DMS79 treated with DMSO at 0.1 percent for 48 hours (cell line): ENCODE results near the gene ACAP3.

Experiments used
- DNase-seq: peaks from one replicate; lab custom pipeline; 2025; lab: John Stamatoyannopoulos, UW

The ACAP3 gene

DNA sequence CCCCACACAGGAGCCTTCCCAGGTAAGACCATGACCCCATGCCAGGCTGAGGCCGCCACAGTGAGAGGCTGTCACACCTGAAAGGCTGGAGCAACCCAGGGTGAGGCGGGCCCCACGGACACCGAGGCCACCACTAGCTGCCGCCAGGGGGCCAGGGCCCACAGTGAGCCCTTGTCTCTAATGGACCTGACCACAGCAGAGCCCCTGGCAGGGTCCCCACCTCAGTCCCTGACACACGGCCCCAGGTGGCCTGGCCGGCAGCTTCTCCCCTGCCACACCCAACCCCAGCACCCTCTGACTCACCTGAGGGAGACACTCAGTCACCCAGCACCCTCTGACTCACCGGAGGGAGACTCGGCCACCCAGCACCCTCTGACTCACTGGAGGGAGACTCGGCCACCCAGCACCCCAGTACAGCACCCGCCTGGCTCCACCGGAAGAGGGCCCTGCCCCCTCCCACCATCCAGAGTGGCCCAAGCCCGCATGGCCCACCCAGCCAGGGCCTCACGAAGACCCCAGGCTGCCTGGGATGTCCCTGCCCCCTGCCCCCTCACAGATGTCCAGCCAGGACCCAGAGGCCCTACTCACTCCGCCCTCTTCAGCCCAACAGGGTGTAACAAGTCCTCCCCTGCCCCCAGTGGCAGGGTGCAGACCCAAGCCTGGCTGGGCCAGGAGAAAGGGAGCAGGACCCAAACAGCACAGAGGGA is 37.1 kb upstream of the ACAP3 start:
- no peak for DNase-seq

DNA sequence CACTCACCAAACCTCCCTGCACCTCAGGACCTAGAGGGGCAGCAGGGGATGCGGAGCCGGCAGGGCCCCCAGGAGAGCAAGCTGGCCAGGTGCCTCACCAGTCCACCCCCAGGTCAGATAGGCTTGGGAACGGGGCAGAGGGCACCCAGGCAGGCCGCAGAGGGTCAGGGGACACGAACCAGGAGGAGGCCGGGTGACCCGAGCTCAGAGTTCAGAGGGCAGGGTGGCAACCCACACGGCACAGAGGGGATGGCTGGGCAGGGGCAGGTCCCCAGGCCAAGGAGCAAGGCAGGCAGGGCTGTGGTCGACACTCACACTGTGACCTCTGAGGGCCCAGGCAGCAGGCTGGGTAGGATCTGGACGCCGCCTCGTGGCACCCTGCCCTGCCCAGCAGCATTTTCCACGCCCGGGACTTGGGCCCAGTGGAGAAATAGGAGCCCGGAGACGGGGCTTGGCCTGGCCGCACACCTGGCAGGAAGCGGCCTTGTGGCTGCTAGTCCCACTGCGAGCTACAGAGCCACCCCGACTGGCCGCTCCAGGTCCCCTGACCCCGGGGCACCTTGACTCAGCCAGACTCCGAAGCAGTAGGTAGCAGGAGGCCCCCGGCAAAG is 36.2 kb upstream of the ACAP3 start:
- no peak for DNase-seq

DNA sequence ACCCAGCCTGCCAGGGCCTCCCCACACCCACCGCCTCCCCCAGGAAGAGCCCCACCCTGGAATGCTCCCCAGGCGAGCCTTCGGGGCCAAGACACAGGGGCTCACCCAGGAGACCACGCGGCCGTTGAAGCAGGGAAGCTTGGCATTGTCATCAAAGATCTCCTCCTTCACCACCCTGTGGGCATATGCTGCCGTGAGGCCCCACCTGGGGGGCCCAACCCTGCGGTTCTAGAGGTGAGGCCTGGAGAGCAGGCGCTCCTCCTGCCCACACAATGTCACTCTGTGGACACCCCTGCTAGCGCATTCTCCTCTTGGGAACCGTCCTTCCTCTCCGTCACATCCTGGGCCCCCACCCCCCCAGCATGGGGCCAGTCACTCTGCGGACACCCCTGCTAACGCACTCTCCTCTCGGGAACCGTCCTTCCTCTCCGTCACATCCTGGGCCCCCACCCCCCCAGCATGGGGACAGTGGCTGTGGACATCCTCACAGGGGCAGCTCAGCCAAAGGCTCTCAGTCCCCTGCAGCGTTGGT is 34.9 kb upstream of the ACAP3 start:
- no peak for DNase-seq

DNA sequence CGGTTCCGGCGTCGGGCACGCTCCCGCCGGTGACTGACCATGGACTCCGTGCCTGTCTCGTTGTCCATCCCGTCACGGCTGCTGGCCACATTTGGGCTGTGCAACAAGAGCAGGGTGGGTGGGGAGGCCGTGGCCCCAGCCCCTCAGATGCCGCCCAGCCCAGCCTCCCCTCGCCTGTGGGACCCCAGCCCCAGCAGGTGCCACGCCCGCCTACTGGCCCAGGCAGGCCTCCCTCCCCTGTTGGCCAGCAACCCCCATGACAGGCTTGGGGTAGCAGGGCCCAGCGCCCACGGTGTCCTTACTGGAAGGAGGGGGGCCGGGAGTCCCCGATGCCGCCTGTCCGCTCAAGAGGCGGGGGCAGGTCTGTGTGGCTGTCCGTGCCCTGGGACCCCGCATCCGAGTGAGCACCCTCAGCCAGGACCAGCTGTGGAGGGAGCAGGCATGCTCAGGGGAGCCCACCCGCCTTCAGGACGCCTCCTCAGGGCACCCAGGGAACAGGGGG is 34.4 kb upstream of the ACAP3 start:
- no peak for DNase-seq

DNA sequence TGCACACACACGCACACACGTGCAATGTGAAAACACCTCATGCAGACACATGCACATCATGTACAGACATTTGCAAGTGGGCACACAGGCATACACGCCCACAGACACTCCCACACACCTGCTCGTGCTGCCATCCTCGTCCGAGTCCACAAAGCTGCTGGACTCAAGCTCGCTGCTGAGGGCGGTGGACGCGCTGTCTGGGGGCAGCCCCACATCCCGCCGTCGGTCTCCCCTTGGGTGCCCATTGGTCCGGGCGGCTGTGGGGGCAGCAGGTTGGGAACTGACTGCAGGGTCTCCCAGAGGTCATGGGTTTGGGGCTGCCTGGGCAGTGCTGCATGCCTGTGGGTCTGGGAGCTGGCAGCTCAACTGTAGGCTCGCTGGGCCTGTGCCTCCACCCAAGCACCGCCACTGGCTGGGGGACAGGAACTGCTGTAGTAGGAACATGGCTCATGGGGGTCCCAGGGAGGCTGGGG is 33.9 kb upstream of the ACAP3 start:
- no peak for DNase-seq

DNA sequence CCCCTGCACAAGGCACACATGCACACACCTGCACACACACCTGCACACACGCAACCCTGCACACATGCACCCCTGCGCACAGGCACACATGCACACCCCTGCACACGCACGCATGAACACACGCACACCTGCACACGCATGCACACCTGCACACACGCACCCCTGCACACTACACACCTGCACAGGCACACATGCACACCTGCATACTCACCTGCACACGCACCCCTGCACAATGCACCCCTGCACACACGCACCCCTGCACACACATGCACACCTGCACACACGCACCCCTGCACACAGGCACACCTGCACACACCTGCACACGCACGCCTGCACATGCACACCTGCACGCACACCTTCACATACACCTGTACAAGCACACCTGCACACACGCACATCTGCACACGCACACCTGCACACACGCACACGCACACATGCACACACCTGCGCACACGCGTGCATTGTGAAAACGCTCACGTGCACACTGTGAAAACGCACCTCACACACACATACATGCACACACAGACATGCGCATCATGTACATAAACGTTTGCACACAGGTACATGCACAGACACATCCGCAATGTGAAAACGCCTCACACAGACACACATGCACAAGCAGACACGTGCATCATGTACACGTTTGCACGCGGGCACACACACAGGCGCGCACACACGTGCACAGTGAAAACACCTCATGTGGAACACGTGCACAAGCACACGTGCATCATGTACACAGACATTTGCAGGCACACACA is 33.2 kb upstream of the ACAP3 start:
- DNase-seq = no peak

DNA sequence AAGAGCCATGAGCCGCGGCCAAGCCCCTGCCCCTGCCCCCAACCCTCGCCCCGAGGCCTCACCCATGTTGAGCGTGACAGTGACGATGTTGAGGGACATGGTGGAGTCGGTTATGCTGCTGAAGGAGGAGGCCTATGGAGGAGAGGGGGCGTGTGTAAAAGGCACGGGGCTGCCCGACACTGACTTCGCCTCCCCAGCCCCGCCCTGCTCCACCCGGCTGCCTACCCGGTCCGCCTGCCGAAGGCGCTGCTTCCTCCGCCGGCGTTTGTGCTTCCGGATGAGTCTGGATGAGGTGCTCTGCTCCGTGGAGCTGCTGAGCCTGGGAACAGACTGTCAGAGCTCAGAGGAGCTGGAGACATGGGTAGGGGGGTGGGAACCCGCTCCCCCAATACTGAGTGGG is 32.5 kb upstream of the ACAP3 start:
- DNase-seq = no peak

DNA sequence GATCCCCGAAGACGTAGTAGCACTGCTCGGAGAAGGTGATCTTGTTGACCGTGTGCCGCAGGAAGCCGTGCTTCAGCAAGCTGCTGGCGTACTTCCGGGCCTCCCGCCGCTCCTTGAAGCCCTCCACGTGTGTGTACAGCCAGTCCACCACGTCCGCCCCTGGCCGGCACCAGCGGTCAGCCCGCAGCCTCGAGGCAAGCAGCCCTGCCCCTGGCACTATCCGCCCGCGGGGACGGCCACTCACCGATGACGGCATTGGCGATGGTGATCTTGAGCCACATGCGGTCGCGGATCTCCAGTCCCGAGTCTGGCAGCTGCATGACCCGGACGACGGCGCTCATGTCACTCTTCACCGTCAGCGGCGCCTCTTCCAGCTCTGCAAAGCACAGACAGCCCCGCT is 30.5 kb upstream of the ACAP3 start:
- no peak for DNase-seq

DNA sequence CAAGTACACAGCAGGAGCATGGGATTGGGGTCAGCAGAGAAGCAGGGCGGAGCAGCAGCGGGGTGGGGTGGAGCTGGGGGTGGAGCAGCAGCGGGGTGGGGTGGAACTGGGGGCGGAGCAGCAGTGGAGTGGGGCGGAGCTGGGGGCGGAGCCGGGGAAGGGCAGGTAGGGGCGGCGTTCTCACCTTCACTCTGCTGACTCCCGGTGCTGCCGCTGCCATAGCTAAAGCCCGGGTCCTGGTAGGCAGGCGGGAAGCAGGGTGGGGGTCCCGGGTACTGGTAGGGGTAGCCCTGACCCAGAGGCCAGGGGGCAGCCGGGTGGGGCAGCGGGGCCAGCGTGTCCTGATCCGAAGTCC is 30.0 kb upstream of the ACAP3 start:
- DNase-seq = no peak

DNA sequence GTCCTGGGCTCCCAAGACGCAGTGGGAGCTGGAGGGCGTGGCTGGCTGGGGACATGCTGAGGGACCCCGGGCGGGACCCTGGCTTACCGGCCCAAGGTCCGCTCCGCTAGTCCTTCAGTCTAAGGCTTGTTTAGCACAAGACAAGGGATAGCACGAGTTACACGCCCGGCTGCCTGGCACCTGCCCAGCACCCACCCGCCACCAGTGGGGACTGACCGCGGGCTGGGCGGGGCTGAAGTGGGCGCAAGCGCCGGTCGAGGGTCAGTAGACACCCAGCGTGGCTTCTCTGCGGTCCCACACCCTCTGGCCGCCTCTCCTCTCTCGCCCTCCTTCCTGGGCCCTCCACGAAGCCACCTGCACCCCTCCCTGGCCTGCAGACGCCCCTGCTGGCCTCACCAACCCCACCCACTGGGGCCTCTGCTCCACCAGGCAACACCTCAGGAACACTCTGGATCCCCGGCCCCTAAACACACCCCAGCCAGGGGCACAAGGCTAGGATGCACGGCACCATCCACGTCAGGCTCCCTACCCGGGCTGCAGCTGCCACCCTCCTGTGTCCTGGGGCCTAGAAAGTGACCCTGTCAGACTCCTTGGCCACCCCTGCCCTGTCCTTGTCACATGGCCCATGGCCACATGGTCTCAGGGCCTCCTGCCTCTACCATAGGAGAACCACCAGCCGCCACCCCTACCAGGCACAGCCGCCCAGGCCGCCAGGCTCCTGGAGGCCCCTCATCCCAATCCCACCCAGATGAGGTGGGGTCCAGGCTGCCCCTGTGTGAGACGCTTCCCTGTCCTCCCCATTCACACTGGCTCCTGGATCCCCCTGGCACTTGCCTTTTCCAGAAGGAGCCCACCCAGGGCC is 29.4 kb upstream of the ACAP3 start:
- DNase-seq = no peak

DNA sequence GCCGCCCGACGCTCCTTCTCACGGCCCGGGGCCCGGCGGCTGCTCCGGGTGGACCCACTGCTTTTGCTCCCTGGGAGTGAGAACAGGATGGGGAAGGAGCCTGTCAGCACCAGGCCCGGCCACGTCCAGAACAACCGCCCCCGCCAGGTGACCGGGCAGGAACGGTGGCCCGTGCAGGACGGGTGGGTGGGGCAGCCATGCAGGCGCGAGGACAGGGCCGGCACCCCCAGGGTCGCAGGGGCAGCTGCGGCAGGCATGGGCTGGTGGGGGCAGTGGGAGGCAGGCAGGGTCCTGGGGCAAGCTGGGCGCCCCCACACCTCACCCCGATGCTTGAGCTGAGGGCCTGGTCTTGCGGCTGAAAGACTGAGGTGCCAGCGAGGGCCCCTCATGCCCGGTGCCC is 28.7 kb upstream of the ACAP3 start:
- DNase-seq = no peak

DNA sequence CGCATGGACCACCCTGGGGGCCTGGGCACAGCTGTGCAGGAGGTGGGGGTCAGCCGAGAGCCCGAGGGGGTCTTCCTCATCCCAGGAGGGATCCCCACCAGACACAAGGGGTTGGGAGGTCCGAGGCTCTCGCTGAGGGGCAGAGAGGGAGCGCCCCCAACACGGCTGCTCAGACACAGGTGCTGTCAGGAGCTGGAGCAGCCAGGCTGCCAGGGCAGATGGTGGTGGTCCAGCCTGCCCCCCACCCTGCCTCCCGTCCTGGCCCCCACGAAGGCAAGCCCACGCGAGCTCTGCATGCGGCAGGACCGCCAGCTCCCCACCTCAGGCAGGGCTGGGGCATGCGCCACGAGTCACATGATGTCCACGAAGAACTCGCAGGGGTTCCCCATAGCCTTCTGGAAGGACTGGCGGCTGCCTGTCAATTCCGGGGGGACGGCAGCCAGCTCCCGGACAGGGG is 28.1 kb upstream of the ACAP3 start:
- DNase-seq = no peak

DNA sequence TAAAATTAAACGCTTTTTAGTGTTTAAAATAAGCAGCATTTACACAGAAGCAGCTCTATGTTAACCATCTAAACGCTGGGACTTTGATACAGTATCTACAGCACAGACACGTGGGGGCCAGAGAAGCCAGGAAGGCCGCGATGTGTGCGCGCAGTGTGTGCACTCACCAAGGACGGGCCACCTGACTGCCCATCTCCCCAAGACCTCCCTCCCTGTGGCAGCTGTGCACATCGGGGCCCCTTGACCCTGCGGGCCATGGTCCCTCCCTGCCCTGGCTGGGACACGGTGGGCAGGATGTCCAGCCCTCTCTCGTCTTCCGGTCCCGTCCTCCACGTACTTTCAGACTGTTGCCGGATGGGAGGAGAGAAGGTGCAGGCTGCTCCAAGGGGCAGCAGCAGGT is 27.6 kb upstream of the ACAP3 start:
- DNase-seq = no peak

DNA sequence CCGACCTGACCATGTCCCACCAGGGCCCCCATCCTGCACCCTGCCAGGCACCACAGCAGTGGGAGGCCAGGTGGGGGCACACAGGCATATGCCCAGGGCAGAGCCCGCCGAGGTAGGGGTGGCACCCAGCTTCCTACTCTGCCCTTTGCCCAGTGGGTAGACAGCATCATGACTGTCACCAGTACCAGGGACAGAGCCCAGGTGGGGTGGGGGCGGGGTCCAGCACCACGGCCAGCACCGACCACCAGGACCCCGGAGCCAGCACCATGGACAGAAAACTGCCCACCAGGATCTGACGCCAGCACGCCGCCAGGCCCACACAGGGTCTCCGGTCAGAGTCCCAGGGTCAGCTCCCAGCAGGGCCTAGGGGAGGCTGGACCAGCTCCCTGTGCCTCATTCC is 27.1 kb upstream of the ACAP3 start:
- DNase-seq = no peak

DNA sequence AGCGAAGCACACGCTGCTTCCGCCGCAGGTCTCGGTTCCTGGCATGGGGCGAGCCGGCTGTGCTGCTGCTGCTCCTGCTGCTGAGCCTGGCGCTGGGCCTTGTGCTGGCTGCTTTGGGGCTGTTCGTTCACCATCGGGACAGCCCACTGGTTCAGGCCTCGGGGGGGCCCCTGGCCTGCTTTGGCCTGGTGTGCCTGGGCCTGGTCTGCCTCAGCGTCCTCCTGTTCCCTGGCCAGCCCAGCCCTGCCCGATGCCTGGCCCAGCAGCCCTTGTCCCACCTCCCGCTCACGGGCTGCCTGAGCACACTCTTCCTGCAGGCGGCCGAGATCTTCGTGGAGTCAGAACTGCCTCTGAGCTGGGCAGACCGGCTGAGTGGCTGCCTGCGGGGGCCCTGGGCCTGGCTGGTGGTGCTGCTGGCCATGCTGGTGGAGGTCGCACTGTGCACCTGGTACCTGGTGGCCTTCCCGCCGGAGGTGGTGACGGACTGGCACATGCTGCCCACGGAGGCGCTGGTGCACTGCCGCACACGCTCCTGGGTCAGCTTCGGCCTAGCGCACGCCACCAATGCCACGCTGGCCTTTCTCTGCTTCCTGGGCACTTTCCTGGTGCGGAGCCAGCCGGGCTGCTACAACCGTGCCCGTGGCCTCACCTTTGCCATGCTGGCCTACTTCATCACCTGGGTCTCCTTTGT is 26.0 kb upstream of the ACAP3 start:
- DNase-seq = no peak

DNA sequence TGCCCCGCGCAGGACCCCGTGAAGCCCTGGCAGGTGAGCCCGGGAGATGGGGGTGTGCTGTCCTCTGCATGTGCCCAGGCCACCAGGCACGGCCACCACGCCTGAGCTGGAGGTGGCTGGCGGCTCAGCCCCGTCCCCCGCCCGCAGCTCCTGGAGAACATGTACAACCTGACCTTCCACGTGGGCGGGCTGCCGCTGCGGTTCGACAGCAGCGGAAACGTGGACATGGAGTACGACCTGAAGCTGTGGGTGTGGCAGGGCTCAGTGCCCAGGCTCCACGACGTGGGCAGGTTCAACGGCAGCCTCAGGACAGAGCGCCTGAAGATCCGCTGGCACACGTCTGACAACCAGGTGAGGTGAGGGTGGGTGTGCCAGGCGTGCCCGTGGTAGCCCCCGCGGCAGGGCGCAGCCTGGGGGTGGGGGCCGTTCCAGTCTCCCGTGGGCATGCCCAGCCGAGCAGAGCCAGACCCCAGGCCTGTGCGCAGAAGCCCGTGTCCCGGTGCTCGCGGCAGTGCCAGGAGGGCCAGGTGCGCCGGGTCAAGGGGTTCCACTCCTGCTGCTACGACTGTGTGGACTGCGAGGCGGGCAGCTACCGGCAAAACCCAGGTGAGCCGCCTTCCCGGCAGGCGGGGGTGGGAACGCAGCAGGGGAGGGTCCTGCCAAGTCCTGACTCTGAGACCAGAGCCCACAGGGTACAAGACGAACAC is 25.2 kb upstream of the ACAP3 start:
- DNase-seq = no peak

DNA sequence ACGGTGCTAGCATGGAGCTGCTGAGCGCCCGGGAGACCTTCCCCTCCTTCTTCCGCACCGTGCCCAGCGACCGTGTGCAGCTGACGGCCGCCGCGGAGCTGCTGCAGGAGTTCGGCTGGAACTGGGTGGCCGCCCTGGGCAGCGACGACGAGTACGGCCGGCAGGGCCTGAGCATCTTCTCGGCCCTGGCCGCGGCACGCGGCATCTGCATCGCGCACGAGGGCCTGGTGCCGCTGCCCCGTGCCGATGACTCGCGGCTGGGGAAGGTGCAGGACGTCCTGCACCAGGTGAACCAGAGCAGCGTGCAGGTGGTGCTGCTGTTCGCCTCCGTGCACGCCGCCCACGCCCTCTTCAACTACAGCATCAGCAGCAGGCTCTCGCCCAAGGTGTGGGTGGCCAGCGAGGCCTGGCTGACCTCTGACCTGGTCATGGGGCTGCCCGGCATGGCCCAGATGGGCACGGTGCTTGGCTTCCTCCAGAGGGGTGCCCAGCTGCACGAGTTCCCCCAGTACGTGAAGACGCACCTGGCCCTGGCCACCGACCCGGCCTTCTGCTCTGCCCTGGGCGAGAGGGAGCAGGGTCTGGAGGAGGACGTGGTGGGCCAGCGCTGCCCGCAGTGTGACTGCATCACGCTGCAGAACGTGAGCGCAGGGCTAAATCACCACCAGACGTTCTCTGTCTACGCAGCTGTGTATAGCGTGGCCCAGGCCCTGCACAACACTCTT is 24.5 kb upstream of the ACAP3 start:
- DNase-seq = no peak

DNA sequence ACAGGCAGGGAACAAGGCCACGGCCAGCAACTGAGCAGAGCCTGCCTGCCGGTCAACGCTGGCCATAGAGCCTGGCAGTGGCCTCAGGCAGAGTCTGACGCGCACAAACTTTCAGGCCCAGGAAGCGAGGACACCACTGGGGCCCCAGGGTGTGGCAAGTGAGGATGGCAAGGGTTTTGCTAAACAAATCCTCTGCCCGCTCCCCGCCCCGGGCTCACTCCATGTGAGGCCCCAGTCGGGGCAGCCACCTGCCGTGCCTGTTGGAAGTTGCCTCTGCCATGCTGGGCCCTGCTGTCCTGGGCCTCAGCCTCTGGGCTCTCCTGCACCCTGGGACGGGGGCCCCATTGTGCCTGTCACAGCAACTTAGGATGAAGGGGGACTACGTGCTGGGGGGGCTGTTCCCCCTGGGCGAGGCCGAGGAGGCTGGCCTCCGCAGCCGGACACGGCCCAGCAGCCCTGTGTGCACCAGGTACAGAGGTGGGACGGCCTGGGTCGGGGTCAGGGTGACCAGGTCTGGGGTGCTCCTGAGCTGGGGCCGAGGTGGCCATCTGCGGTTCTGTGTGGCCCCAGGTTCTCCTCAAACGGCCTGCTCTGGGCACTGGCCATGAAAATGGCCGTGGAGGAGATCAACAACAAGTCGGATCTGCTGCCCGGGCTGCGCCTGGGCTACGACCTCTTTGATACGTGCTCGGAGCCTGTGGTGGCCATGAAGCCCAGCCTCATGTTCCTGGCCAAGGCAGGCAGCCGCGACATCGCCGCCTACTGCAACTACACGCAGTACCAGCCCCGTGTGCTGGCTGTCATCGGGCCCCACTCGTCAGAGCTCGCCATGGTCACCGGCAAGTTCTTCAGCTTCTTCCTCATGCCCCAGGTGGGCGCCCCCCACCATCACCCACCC is 23.6 kb upstream of the ACAP3 start, which contains the start of gene TAS1R3:
TAS1R3 (plus strand) TSS at position 213 of the 898 bp plus-strand sequence; CDS start at position 279, 66 bp downstream.
- DNase-seq = no peak
